Neural cell (in vitro differentiated cells): ENCODE data around the gene MEX3B.

Experiments used
- EP300 ChIP-seq: fragments of 450-650 bp; conservative IDR thresholded peaks from 2 replicates; pipeline ENCODE4 v1.6.1; 2014; ENCODE audit warnings: antibody characterized with exemption, mild to moderate bottlenecking, moderate library complexity; ENCODE audit not compliant: poor library complexity, severe bottlenecking
- EZH2 ChIP-seq: fragments of 200-600, 300-800 bp; shearing (Covaris generic), sonication (generic); IDR thresholded peaks from 2 replicates; pipeline ENCODE4 v1.6.1; 2014; ENCODE audit warnings: antibody characterized with exemption, low read length, borderline replicate concordance, mild to moderate bottlenecking; ENCODE audit not compliant: insufficient read depth, poor library complexity, severe bottlenecking
- POLR2AphosphoS5 ChIP-seq: IDR thresholded peaks from 2 replicates; pipeline ENCODE4 v1.6.1; 2012
- SMC3 ChIP-seq: fragments of 450-650 bp; conservative IDR thresholded peaks from 2 replicates; pipeline ENCODE4 v1.6.1; 2014; ENCODE audit warnings: antibody characterized with exemption, mild to moderate bottlenecking, moderate library complexity; ENCODE audit not compliant: poor library complexity
- TAF1 ChIP-seq: IDR thresholded peaks from 2 replicates; pipeline ENCODE4 v1.6.1; 2012; ENCODE audit warnings: low read depth
- TF ChIP-seq, protein P1 (sequence below): fragments of 450-650 bp; IDR thresholded peaks from 2 replicates; pipeline ENCODE4 v1.5.1; 2014; ENCODE audit warnings: antibody characterized with exemption, mild to moderate bottlenecking, moderate library complexity; ENCODE audit not compliant: poor library complexity, severe bottlenecking
- TF ChIP-seq, protein P2 (sequence below): IDR thresholded peaks from 2 replicates; pipeline ENCODE4 v1.6.1; 2012; ENCODE audit warnings: borderline replicate concordance

DNA sequence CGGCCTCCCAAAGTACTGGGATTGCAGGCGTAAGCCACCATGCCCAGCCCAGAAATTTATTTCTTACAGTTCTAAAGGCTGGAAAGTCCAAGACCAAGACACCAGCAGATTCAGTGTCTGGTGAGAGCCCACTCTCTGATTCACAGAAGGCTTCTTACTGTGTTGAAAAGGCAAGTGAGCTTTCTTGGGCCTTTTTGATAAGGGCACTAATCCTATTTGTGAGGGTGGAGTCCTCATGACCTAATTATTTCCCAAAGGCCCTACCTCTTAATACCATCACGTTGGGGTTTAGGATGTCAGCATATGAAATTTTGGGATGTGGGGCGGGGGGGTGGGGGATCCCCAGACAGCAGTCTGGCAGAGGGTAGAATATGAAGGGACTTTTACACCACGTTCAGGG lies 47.5 kb upstream of the MEX3B start:
- TF ChIP-seq EP300 (no peak), POLR2AphosphoS5 (no peak), TAF1 (no peak), EZH2 (no peak), SMC3 (no peak)
- TF ChIP-seq, protein P1, sequence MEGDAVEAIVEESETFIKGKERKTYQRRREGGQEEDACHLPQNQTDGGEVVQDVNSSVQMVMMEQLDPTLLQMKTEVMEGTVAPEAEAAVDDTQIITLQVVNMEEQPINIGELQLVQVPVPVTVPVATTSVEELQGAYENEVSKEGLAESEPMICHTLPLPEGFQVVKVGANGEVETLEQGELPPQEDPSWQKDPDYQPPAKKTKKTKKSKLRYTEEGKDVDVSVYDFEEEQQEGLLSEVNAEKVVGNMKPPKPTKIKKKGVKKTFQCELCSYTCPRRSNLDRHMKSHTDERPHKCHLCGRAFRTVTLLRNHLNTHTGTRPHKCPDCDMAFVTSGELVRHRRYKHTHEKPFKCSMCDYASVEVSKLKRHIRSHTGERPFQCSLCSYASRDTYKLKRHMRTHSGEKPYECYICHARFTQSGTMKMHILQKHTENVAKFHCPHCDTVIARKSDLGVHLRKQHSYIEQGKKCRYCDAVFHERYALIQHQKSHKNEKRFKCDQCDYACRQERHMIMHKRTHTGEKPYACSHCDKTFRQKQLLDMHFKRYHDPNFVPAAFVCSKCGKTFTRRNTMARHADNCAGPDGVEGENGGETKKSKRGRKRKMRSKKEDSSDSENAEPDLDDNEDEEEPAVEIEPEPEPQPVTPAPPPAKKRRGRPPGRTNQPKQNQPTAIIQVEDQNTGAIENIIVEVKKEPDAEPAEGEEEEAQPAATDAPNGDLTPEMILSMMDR, result no peak
- TF ChIP-seq, protein P2, sequence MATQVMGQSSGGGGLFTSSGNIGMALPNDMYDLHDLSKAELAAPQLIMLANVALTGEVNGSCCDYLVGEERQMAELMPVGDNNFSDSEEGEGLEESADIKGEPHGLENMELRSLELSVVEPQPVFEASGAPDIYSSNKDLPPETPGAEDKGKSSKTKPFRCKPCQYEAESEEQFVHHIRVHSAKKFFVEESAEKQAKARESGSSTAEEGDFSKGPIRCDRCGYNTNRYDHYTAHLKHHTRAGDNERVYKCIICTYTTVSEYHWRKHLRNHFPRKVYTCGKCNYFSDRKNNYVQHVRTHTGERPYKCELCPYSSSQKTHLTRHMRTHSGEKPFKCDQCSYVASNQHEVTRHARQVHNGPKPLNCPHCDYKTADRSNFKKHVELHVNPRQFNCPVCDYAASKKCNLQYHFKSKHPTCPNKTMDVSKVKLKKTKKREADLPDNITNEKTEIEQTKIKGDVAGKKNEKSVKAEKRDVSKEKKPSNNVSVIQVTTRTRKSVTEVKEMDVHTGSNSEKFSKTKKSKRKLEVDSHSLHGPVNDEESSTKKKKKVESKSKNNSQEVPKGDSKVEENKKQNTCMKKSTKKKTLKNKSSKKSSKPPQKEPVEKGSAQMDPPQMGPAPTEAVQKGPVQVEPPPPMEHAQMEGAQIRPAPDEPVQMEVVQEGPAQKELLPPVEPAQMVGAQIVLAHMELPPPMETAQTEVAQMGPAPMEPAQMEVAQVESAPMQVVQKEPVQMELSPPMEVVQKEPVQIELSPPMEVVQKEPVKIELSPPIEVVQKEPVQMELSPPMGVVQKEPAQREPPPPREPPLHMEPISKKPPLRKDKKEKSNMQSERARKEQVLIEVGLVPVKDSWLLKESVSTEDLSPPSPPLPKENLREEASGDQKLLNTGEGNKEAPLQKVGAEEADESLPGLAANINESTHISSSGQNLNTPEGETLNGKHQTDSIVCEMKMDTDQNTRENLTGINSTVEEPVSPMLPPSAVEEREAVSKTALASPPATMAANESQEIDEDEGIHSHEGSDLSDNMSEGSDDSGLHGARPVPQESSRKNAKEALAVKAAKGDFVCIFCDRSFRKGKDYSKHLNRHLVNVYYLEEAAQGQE, result no peak
